GM18526 (cell line): ENCODE data around the gene TMCC1.

Source experiments
- POLR2A ChIP-seq: IDR thresholded peaks from 3 replicates; pipeline ENCODE4 v1.6.1; 2011; ENCODE audit not compliant: insufficient read length; ENCODE audit errors: extremely low read depth

Gene TMCC1

DNA sequence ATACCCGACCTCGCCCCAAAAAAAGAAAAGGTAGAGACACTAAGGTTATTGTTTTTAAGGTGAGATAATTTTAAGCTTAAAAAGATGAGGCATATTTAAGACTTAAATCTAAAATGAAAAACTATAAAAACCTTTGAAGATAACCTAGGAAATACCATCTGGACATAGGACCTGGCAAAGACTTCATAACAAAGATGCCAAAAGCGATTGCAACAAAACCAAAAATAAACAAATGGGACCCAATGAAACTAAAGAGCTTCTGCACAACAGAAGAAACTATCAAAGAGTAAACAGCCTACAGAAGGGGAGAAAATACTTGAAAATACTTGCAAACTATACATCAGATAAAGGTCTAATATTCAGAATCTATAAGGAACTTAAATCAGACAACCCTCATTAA lies 80.9 kb downstream of the TMCC1 start:
- no peak for TF ChIP-seq POLR2A

DNA sequence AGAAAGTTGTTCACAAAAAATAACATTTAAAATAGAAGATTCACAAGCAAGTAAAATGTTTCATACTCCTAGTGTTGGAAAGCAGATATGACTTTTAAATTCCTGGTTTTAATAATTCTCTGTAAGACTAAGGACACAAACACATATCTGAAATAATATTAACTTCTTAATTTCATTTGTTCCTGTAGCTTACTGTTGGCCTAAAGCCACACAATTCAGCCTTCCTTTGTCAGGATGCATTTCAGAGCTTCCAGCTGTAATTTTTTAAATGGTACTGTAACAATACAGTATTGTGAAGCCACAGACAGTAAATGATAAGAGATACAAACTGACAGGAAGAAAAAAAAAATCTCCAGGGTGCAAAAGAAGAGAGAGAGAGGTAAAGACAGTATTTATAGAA lies 84.2 kb downstream of the TMCC1 start:
- TF ChIP-seq POLR2A = no peak

DNA sequence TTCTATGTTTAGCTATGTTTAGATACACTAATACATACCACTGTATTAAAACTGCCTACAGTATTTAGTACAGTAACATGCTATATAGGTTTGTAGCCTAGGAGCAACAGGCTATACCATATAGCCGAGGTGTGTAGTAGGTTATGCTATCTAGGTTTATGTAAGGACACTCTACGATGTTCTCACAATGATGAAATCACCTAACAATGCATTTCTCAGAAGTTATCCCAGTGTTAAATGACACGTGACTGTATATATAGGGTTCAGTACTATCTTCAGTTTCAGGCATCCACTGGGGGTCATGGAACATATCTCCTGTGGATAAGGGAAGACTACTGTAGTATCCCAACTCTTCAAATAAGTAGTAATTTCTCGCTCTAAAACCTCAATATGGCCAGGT lies 97.4 kb downstream of the TMCC1 start:
- no peak for TF ChIP-seq POLR2A

DNA sequence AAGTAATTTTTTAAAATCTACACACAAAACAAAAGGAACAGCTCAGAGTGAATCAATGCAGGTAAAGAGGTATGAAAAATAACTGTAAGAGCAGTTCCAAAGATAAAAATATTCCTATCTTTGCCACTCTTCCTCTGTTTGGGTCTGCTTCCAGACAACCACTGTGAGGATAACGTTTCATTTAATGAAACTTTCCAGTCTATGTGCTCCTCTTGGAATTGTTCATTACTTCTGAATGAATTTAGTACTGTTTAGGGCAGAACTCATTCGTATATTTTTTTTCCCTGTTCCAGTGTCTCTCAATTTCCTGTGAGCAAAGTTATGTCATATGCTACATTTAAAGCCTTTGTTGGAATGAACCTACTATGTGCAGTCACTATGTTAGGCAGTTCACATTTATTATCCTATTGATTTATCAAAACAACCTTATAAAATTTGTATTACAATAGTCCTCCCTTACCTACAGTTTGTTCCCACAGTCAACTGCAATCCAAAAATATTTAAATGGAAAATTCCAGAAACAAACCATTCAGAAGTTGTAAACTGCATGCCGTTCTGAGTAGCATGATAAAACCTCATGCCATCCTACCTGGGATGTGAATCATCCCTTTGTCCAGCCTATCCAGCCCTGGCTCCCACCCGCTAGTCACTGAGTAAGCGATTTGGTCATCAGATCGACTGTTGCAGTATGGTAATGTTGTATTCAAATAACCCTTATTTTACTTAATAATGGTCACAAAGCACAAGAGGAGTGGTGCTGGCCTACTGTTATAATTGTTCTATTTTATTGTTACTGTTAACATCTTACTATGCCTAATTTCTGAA lies 98.1 kb downstream of the TMCC1 start:
- TF ChIP-seq POLR2A = no peak

DNA sequence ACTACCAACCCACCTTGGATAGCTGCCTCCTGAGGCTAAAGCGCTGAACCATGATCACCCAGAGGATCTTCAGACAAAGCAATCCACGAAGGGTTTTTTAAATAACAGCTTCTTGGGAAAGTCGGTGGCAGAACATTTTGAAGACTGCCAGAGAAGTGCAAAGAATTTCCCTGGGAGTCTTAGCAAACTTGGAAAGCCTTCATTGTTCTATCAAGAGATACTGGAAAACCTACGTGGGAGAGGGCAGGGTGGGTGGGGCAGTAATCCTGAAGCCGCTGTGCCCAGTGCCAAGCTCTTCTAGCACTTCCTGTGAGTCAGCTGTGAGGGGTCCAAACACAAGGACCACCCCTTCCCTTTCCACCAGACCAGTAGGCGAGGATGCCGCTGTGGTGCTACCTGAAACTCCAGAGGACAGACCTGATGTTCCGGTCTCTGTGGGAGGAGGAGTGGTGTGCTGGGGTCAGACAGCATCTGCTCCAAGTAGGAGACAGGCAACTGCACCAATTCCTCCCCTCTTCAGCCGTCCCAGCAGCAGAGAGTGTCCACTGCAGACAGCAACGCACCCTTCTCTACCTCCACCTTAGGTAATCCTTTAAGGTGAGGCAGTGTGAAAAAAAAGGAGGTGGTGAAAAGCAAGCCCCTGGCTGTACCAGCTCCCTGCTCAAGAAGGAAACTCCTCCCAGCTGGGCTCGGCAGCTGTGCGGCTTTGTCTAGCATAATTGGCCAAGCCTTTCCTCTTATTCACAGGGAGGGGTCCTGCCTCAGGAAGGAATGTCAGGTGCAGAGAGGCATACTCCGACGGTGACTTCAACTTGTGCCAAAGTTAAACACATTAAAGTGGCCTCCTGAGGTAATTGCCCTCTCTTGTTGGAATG lies 99.0 kb downstream of the TMCC1 start:
- TF ChIP-seq POLR2A = no peak

DNA sequence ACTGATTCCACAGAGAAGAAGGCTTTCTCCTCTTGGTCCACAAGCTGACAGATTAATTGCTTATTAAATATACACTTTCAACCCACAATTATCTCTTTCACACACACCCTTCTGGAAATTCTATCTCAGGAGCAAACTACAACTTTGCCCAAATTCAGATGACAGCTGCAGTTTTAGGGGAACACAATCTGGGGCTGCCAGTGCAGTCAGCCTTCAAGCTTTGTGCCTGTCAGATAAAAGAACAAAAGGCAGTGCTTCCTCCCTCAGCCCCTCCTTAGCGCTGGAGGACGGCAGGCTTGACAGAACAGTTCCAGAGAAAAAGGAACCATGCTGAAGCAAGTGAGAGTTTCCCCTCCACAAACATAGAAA lies 99.6 kb downstream of the TMCC1 start:
- no peak for TF ChIP-seq POLR2A

DNA sequence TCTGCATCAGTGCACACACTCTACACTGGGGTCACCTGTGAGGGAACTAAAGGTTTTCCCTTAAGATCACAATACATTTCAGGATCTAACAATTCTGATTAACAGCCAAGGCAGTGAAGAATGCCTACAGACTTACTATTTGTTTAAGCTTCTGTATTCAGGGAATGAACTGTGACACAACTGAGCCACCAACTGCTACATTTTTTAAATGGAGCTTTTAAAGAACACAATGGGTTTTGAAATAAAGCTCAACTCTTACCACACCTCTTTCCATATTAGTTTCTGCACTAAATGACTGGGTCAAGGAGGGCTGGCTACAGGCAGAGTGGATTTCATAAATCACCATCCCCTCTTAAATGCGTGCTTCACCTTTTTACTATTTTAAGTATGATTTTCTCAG lies 100.2 kb downstream of the TMCC1 start:
- no peak for TF ChIP-seq POLR2A

DNA sequence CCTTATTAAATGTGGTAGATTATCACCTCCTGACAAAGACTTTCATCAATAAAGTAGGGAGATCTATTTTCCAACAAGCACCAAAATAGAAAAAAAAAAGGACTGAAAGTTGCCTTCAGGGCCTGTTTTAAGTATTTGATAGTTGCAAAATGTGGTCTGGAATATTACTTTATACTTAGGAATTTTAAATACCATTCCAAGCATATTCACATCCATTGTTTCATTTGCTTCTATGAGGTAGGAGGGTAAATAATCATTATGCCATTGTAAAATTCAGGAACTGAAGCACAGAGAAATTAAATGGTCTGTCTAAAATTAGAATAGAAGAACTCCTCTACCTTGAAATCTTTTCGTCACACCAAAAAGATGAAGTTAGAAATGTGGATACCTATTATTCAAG lies 110.0 kb downstream of the TMCC1 start:
- TF ChIP-seq POLR2A = no peak

DNA sequence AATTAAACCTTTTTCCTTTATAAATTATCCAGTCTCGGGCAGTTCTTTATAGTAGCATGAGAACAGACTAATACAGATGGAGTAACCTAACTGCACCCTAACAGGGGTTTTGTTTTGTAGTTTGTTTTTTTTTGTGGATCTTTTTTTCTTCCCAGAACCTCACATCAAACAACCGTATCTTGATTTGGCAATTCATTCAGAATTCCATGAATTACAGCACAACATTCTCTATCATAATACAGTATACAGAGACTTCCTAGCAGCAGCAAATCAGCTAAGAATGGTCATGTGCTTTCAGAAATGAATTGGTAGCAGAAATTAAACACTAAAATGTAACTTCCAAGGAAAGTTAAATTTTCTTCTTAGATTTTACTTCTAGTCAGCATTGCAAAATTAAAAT lies 114.6 kb downstream of the TMCC1 start:
- TF ChIP-seq POLR2A = no peak

DNA sequence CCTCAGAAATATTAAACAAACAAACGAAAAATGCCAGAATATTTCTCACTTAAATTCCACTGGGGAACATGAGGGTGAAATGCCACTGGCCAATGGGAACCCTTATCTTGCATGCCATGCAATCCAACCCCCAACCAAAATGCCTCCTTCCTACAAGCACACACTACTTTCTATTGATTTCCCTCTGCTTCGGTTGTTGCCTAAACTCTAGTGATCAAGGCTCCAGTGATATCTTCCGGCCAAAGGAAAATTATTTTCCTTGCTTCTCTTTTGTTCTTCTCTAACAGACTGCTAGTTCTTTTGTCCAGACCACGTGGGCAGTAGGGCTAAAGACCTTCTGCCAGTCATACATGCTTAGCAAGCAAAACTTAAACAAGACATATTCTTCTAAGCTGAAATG lies 115.7 kb downstream of the TMCC1 start:
- no peak for TF ChIP-seq POLR2A

DNA sequence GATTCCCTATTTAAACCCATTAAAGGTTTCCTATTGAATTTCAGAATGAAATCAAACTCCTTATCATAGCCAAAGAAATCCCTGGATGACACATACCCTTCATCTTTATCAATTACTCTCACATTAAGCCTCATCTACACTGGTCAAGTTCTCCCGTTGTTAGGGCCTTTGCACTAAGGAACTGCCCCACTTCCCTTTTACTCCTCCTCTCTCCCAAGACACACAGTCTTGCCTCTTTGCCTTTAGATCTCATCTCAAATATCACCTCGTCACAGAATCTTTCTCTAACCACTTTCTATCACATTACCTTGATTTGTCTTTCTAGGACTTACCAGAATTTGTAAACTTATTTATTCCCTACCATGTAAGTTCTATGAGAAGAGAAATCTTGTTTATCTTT lies 117.6 kb downstream of the TMCC1 start:
- TF ChIP-seq POLR2A = no peak

DNA sequence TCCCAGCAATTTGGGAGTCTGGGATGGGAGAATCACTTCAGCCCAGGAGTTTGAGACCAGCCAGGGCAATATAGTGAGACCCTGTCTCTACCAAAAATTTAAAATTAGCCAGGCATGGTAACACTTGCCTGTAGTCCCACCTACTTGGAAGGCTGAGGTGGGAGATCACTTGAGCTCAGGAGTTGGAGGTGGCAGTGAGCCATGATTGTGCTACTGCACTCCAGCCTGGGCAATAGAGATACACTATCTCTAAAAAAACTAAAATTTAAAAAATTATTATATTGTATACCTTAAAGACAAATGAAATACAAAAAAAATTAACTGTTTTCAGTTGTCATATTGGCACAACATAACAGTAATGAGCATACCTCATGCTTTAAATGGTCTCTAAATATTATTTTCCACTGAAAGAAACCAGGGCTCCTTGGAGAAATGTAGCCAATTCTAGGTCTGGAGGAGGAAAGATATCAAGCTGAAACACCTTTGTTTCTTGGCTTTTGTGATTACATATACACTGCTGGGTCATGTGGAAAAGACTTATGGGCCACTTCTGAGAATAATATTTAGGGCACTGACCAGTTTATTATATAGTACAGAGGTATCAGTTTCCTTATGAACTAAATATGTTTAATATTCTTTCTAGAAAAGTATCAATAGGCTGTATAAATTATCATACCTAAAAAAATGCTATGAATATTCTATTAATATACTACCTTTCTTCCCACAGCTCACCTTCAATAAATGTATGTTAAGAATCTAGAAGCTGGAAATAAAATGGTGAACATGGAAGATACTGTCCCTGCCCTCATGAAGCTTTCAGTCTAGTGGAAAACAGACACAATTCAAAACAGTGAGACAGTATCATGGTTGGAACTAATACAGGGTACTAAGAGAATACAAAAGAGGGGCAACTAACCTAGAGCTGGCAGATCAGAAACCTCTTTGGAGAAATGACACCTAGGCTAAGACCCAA lies 119.5 kb downstream of the TMCC1 start:
- TF ChIP-seq POLR2A = no peak

DNA sequence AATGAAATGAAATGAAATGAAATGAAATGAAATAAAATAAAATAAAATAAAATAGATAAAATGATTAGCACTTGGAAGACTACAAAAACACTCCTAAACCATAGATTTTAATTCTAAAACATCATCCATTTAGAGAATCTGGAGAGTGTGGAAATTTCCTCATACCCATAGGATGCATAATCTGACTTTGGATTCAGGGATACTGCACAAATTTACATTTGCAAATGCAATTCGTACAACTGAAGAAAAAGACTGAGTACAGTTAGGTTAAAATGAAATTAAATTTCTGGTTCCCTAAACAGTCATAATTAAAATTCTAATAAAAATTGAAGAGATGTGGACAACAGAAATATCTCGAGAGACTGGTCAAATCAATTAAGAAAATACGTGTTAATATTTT lies 122.9 kb downstream of the TMCC1 start:
- no peak for TF ChIP-seq POLR2A

DNA sequence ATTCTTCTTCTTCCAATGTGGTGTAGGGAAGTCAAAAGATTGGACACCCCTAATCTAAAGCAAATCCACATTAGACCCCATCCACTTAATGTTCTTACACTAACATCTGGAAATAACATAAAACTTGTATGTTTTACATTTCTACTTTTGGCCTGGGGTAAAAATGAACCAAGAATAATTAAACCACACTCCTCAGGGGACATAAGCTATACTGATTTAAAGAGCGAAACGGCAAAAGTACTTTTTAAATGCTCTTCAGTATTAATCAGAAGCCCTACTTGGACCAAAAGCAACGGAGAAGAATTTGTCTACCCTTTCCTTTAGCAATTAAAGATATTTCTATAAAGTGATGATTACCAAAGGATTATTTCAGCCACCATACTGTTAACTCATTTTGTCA lies 123.9 kb downstream of the TMCC1 start:
- no peak for TF ChIP-seq POLR2A

DNA sequence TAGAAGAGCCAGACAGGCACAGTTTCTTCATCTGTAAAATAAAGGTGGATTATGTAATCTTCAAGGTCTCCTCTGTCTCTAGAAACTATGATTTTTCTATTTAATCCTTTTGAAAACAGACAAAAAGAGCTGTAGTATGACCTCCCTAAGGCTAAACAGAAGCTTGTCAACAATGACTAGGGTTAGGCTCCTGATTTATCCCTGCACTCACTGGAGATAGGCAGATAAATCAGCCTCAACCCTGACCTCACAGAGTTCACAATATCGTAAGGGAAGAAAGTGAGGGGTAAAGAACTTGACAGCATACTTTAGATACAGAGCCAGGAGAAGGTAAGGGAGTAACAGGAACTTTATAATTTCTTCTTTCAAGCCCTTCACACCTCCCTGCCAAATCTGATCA lies 124.8 kb downstream of the TMCC1 start:
- TF ChIP-seq POLR2A = no peak
